K562 (cell line): ENCODE results near the gene MBL2. TPM values are rescaled to one million over a fixed set of nuclear protein-coding genes. Genes with fewer than 3 reads are reported as not detected.

ENCODE experiments used
- ATAC-seq: fragments of 200-7000 bp; cut with Tn5 transposase; 3 replicates; pipeline ENCODE4 v1.9.1; 2020; ENCODE audit warnings: moderate library complexity
- BruUV-seq: library from RNA; stranded (reverse); fragments of 400-500 nt; replicated peaks from 2 replicates; lab custom pipeline; 2021; lab: Mats Ljungman, UMichigan
- CTCF ChIA-PET: fragments of 300-600 bp; formaldehyde crosslinking; extraction: SDS; loops from one replicate; lab custom pipeline; 2021; ENCODE audit warnings: low intra/inter-chr PET ratio; lab: Yijun Ruan, JAX
- POLR2A ChIA-PET: fragments of 300-600, 350-650 bp; sonication (Branson Sonifier 250); formaldehyde crosslinking; extraction: SDS; loops from one replicate; lab custom pipeline; 2021; ENCODE audit warnings: antibody characterized with exemption, inconsistent platforms; lab: Yijun Ruan, JAX
- DNase-seq, 4 experiments: peaks; one replicate each; pipeline versions ENCODE4 v3.0.0 to v3.0.0-alpha.2; 2011 to 2018; ENCODE audit warnings: low spot score in 3 of 4, mixed read lengths in 3 of 4; ENCODE audit errors: extremely low read depth in 1 of 4
- FAIRE-seq: peaks from 2 replicates; lab custom pipeline; 2011; peaks lifted over from hg19 to GRCh38; lab: Jason Lieb, UNC
- H2AFZ ChIP-seq: 2 replicates; pipeline ENCODE4 v1.6.0; 2011; ENCODE audit warnings: low read depth, low read length, control low read depth, inconsistent platforms
- H3K27ac ChIP-seq: fragments of 200-600 bp; 3 replicates; pipeline ENCODE4 v1.8.0; 2011; ENCODE audit warnings: low read depth, mild to moderate bottlenecking, control low read depth, inconsistent platforms, low read length, moderate library complexity, mixed read lengths; ENCODE audit errors: extremely low read depth
- H3K27me3 ChIP-seq, 2 experiments: fragments of 300-600 bp in 1 of 2; 2 replicates in 1 of 2; 3 replicates in 1 of 2; pipeline versions ENCODE4 v1.6.0 to v1.8.0; 2011; ENCODE audit warnings: inconsistent platforms in 2 of 2, low read length in 2 of 2, mild to moderate bottlenecking in 1 of 2, mixed read lengths in 1 of 2, moderate library complexity in 1 of 2; ENCODE audit not compliant: control insufficient read depth in 2 of 2, insufficient read depth in 2 of 2
- H3K36me3 ChIP-seq: fragments of 300-600 bp; 3 replicates; pipeline ENCODE4 v1.8.0; 2011; ENCODE audit warnings: mild to moderate bottlenecking, low read length, inconsistent platforms; ENCODE audit not compliant: control insufficient read depth, insufficient read depth
- H3K4me1 ChIP-seq, 2 experiments: fragments of 200-600 bp in 1 of 2; replicated peaks in 1 of 2; 2 replicates in 1 of 2; 3 replicates in 1 of 2; pipeline versions ENCODE4 v1.5.1 to v1.8.0; 2011; ENCODE audit warnings: inconsistent platforms in 2 of 2, low read length in 2 of 2, mild to moderate bottlenecking in 1 of 2, mixed read lengths in 1 of 2, moderate library complexity in 1 of 2; ENCODE audit not compliant: control insufficient read depth in 2 of 2, insufficient read depth in 2 of 2
- H3K4me2 ChIP-seq: 2 replicates; pipeline ENCODE4 v1.6.1; 2011; ENCODE audit warnings: low read length, control low read depth, inconsistent platforms, mixed read lengths; ENCODE audit not compliant: insufficient read depth
- H3K4me3 ChIP-seq: fragments of 200-600 bp; sonication (generic), shearing (Covaris generic); 2 replicates; pipeline ENCODE4 v1.5.1; 2016; ENCODE audit warnings: control low read depth, inconsistent platforms
- H3K79me2 ChIP-seq: fragments of 200-600 bp; 3 replicates; pipeline ENCODE4 v1.8.0; 2011; ENCODE audit warnings: low read length, inconsistent platforms; ENCODE audit not compliant: control insufficient read depth, insufficient read depth
- H3K9ac ChIP-seq, 2 experiments: 2 replicates each; pipeline versions ENCODE4 v1.6.0 to v1.6.1; 2011; ENCODE audit warnings: low read depth in 2 of 2, low read length in 2 of 2, control low read depth in 1 of 2, inconsistent platforms in 1 of 2, mild to moderate bottlenecking in 1 of 2, mixed read lengths in 1 of 2; ENCODE audit not compliant: insufficient read depth in 1 of 2
- H3K9me1 ChIP-seq: one replicate; pipeline ENCODE4 v1.6.0; 2011; ENCODE audit warnings: inconsistent platforms, mild to moderate bottlenecking, low read length, moderate library complexity; ENCODE audit not compliant: control insufficient read depth, insufficient read depth
- H3K9me3 ChIP-seq: replicated peaks from 2 replicates; pipeline ENCODE4 v1.5.1; 2011; ENCODE audit warnings: low read depth, low read length, inconsistent platforms; ENCODE audit not compliant: control insufficient read depth, insufficient read depth
- H4K20me1 ChIP-seq: replicated peaks from 2 replicates; pipeline ENCODE4 v1.6.1; 2011; ENCODE audit warnings: low read length, inconsistent platforms, mixed read lengths; ENCODE audit not compliant: control insufficient read depth, insufficient read depth
- ESRRB ChIP-seq: fragments of 250-450 bp; sonication (Bioruptor Pico); IDR thresholded peaks from 2 replicates; pipeline ENCODE4 v1.5.0; 2020; ENCODE audit warnings: mild to moderate bottlenecking, moderate library complexity, borderline replicate concordance
- ETS2 ChIP-seq: IDR thresholded peaks from 2 replicates; pipeline ENCODE4 v1.6.1; 2016; ENCODE audit warnings: borderline replicate concordance, missing genetic modification characterization, mild to moderate bottlenecking, moderate library complexity, missing compliant biosample characterization; ENCODE audit not compliant: poor library complexity, severe bottlenecking
- FOXP4 ChIP-seq: sonication (generic); formaldehyde crosslinking; IDR thresholded peaks from 2 replicates; pipeline ENCODE4 v1.8.0; 2022; ENCODE audit warnings: mild to moderate bottlenecking, missing genetic modification reagents, borderline replicate concordance
- MAFK ChIP-seq: IDR thresholded peaks from 2 replicates; pipeline ENCODE4 v1.6.1; 2011; ENCODE audit warnings: low read length, improper control_type of control experiment
- MIER1 ChIP-seq: fragments of 450-650 bp; IDR thresholded peaks from 2 replicates; pipeline ENCODE4 v1.6.1; 2016; ENCODE audit warnings: antibody characterized with exemption, mild to moderate bottlenecking, low read depth
- NFIX ChIP-seq: fragments of 250-450 bp; sonication (Bioruptor Pico); IDR thresholded peaks from 2 replicates; pipeline ENCODE4 v1.4.0; 2020; ENCODE audit warnings: low read depth, mild to moderate bottlenecking, moderate library complexity
- RBM25 ChIP-seq: fragments of 200-400 bp; formaldehyde crosslinking; IDR thresholded peaks from 2 replicates; pipeline ENCODE4 v1.6.1; 2018; ENCODE audit warnings: low read length, low read depth, moderate library complexity; ENCODE audit not compliant: severe bottlenecking
- SIRT6 ChIP-seq: IDR thresholded peaks from one replicate; pipeline ENCODE4 v1.6.1; 2012; ENCODE audit warnings: low read depth, mild to moderate bottlenecking, control low read depth, inconsistent platforms, low read length, moderate library complexity
- TCF7 ChIP-seq: sonication (generic); IDR thresholded peaks from 2 replicates; pipeline ENCODE4 v1.6.1; 2016; ENCODE audit warnings: antibody characterized with exemption, borderline replicate concordance
- ZBTB33 ChIP-seq: sonication (generic); formaldehyde crosslinking; IDR thresholded peaks from 2 replicates; pipeline ENCODE4 v1.8.1; 2023; ENCODE audit warnings: mild to moderate bottlenecking, missing genetic modification reagents
- WGBS: fragments of 100-300 bp; shearing (Covaris generic); methylation state at CpG from one replicate; pipeline ENCODE4 v1.1.6; 2016; ENCODE audit warnings: low coverage, mixed read lengths; ENCODE audit not compliant: insufficient coverage; ENCODE audit errors: missing lambda C conversion rate; 5-methylcytosine and 5-hydroxymethylcytosine counted together
- in situ Hi-C: fragments of 300-500 bp; cut with MboI; formaldehyde crosslinking; loops from 4 replicates; pipeline ENCODE4 v1.15.0; 2018; ENCODE audit warnings: inconsistent platforms, mixed read lengths
- intact Hi-C: fragments of 100-400 bp; cut with micrococcal nuclease; formaldehyde crosslinking; loops from 2 replicates; pipeline ENCODE4 v1.14.2; 2022
- polyA plus RNA-seq, 8 experiments: library from polyadenylated mRNA; depleted of rRNA in 4 of 8; stranded (reverse) in 5 of 8; unstranded in 3 of 8; fragments of >200 nt; fragmentation: Nextera tagmentation in 2 of 8; fragmentation: Illumina TruSeq in 1 of 8; extraction: Ambion mirVana in 2 of 8; extraction: Trizol in 1 of 8; gene quantifications; 2 replicates each; pipeline versions ENCODE4 v1.2.1 to v1.2.3, GENCODE V29; 2011 to 2014; ENCODE audit warnings: inconsistent platforms in 1 of 8, missing spikeins in 1 of 8
- total RNA-seq, 7 experiments: library from RNA; depleted of rRNA in 6 of 7; stranded (reverse); fragments of >200 nt in 6 of 7; fragmentation: Illumina TruSeq in 2 of 7; extraction: Trizol in 2 of 7; gene quantifications; 2 replicates each; pipeline versions ENCODE4 v1.2.1 to v1.2.3, GENCODE V29; 2011 to 2021; ENCODE audit warnings: low replicate concordance in 1 of 7
- TF ChIP-seq, protein P1 (sequence below): fragments of 450-650 bp; IDR thresholded peaks from 2 replicates; pipeline ENCODE4 v1.7.0; 2016; ENCODE audit warnings: borderline replicate concordance

The MBL2 gene
- total and polyA plus RNA-seq, 9 of the 15 experiments (the other 6 are each of a cell fraction or from before 2014, with no cell fraction given) = not detected

DNA sequence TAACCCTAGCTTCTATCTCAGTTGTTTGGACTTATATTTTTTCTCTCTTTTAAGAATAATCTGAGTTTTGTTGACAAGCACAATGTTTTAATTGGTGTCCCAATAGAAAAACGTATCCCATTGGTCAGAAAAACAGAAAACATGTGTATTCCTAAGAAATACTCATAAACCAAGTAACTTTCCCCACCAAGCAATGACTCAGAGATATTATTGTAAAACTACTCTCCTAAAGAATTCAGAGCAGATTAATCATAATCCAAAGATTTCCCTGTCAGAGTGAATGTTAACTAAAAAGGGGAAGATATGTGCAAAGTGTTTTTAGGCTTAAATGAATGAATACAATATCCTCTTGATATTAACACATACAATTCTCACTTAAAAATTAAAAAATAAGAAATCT, 29.4 kb upstream of the MBL2 start:
- BruUV-seq = no TSS peak
- ChIA-PET POLR2A (no interaction called here), CTCF (no interaction called here)
- intact Hi-C loops = no loop called here
- no peak overlapping the region for H3K9ac ChIP-seq
- no peaks in the 10 kb centered on the region for H3K27me3 ChIP-seq
- FAIRE-seq (no peak), ATAC-seq (no peak), DNase-seq (no peak)
- no peak overlapping the region for H2AFZ ChIP-seq
- H3K9me1 ChIP-seq = no peaks in the 10 kb centered on the region
- no peak overlapping the region for H3K27ac ChIP-seq
- in situ Hi-C loops = no loop called here
- H3K4me1 ChIP-seq = no peaks in the 10 kb centered on the region
- H3K9me3 ChIP-seq = no peaks in the 10 kb centered on the region
- TF ChIP-seq ZBTB33 (CRISPR knock-in tag) = no peak
- no peak for TF ChIP-seq NFIX (CRISPR knock-in tag)
- no peak for TF ChIP-seq SIRT6
- TF ChIP-seq MIER1 = no peak
- no peak for TF ChIP-seq RBM25
- no peak for TF ChIP-seq FOXP4 (CRISPR knock-in tag)
- no peak for TF ChIP-seq ESRRB (CRISPR knock-in tag)
- TF ChIP-seq MAFK = no peak
- no peak for TF ChIP-seq TCF7
- no peak for TF ChIP-seq ETS2 (tag)
- TF ChIP-seq, protein P1, sequence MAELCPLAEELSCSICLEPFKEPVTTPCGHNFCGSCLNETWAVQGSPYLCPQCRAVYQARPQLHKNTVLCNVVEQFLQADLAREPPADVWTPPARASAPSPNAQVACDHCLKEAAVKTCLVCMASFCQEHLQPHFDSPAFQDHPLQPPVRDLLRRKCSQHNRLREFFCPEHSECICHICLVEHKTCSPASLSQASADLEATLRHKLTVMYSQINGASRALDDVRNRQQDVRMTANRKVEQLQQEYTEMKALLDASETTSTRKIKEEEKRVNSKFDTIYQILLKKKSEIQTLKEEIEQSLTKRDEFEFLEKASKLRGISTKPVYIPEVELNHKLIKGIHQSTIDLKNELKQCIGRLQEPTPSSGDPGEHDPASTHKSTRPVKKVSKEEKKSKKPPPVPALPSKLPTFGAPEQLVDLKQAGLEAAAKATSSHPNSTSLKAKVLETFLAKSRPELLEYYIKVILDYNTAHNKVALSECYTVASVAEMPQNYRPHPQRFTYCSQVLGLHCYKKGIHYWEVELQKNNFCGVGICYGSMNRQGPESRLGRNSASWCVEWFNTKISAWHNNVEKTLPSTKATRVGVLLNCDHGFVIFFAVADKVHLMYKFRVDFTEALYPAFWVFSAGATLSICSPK = no peak
- TF ChIP-seq, all 486 proteins: peak for 0
- H4K20me1 ChIP-seq = no peaks in the 10 kb centered on the region
- WGBS = 0% methylated on average over 1 of the region's 1 CpG
- H3K79me2 ChIP-seq = no peaks in the 10 kb centered on the region
- no peak overlapping the region for H3K4me3 ChIP-seq
- H3K4me2 ChIP-seq = no peak overlapping the region
- H3K36me3 ChIP-seq = no peaks in the 10 kb centered on the region
